HG03354 (cell line): ENCODE measurements around the gene SLC38A10.

ENCODE experiments used
- ATAC-seq: cut with Tn5 transposase; IDR thresholded peaks from one replicate; pipeline ENCODE4 v1.9.1; 2021; ENCODE audit warnings: mild to moderate bottlenecking; ENCODE audit not compliant: unreplicated experiment, poor library complexity, severe bottlenecking

Gene SLC38A10

DNA sequence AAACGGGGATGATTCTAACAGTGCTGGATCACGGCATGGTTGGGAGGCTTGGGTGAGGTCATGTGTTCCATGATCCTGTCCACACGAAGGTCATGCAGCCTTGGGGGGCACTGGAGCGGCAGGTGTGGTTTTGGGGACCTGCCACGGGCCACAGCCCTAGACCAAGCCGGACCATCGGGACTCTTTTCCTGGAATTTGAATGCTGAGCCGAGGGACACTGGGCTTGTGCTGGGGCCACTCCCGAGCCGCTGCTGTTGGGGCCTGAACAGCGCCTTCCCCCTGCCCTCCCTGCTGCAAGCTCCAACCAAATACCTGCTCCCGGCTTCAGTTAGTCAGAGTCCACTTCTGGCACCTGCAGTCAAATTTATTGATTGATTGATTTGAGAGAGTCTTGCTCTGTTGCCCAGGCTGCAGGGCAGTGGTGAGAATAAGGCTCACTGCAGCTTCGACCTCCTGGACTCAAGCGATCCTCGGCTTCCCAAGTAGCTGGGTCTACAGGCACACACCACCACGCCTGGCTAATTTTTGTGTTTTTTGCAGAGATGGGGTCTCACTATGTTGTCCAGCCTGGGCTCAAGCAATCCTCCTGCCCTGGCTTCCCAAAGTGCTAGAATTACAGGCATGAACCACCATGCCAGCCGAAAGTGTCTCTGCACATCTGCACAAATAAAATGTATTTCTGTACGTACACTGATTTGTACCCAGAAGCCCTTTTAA, 37.2 kb upstream of the SLC38A10 start:
- ATAC-seq = no peak

DNA sequence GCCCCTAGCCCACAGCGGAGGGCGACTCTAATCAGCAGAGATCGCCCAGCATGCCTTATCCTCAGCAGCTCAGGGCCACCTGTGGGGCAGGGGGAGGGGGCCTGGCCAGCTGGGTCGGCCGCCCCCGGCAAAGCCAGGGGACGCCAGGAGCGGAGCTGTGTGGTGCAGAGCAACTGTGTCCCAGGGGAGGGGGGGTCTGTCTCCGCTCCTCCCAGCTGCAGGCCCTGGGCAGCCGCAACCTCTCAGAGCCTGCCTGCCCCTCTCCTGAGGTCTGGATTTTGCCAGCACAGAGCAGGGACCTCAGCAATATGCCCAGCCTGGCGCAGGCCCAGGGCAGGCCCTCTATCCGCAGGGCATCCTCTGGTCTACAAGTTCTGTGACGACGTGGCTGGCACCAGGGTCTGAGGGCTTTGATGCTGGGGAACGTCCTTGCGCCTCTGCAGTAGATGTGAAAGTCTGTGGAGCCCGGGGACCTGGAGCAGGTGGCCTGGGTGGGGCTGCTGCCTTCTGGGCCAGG, 36.5 kb upstream of the SLC38A10 start:
- ATAC-seq = no peak

DNA sequence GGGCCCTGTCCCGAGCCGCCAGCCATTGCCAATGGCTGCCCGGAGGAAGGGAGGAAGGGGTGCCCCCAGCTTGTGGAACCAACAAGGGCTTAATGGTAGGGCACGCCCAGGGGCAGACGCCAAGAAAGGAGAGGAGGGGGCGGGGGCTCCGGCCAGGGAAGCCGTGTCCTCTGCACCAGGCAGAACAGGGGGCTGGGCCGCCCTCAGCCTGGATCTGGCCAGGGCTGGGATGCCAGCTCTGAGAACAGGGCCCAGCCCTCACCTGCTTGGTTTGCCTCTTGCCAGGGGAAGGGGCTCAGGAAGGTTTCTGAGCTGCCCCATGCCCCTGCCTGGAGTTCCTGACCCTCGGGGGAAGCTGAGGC, 35.8 kb upstream of the SLC38A10 start:
- no peak for ATAC-seq

DNA sequence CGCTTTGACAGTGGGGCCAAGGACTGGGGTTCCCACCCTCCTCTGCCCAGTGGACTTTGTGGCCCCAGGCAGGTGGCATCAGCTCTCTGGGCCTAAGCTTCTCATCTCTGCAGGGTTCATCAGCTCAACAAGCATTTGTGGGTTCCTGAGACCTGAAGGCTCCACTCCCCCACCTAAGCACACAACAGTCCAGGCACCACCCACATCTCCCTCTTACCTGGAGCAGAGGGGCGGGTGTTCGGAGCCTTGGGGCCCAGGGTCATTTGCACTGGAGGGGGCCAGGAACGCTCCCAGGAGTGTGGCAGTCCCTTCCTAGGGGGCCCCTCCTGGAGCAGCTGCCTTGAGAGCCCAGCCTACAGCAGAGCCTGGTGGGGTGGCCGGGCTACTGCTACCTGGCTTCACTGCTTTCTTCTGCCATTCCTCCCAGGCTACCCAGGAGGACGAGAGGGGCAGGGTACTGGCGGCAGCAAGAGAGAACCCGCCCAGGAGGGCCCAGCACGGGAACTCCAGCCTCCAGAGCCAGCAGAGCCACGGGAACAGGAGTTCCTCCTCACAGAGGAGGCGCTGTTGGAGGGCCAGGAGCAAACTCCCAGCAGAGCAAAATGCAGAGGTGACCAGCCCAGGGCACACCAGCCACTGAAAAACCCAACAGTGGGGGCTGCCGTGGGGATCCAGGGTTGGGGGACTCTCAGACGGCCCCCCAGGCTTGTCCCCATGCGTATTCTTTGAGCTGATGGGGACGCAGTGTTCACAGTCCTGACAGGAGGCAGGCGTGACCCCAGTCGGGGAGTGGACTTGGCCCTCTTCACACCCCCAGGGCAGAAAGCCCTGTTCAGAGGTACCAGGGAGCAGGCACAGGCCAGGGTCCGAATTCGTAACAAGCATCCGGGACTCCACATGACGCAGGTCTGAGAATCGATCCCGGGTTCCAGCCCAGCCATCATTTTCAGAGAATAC, 35.1 kb upstream of the SLC38A10 start:
- ATAC-seq = no peak

DNA sequence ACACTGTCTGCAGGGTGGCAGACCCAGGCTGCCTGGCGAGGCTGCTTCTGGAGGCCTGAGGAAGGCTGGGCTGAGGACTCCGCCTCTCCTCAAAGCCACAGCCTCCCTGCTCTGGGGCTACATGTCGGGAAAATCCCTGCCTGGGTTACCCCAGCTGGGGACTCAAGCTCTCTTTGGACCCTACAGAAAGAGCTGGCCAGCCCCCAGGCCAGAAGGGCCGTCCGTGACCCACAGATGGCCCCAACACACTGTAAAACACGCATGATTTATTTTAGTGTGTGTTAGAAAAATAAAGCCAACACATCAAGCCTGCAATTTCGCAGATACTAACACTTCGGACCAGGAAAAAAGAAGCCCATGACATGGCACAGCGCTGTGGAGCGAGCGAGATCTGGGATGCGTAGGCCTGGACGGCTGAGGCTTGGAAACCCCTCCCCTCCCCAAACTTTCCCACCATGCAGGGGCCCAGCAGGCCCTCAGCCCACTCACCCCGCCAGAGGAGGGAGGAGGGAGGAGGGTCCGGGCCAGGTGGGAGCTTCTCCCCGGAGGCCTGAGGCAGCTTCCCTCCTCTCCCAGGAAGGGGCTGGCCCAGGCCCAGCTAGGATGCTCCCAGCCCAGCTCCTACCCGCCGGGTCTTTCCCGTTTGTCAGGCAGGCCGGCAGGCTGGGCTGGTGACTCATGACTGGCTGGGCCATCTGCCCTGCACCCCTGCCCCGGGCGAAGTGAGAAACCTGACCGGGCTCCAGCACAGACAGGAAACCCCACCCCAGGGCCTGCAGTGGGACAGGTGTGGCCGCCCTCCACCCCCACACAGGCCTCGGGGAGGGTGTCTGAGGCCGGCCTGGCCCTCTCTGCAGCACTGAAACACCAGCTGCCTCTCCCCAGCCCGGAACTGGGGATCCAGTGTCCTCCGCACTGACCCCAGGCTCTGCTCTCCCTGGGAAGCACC, 34.1 kb upstream of the SLC38A10 start:
- ATAC-seq = no peak

DNA sequence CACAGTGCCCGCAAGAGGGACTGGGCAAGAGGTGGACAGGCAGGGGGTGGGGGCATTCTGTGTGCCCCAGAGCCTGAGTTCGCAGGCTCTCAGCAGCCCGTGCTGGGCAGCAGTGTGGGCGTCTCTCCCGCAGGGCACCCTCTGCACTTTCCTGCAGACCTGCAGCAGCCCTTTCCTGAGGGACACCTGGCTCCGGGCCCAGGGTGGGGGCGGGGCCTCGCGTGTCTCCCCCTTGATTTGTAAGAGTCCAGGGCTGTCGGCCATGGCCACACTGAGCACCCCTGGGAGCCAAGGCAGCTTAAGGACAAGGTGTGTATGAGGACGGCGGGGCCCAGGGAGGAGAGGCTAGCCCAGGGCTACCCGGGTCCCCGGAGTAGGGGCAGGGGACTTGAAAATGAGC, 33.4 kb upstream of the SLC38A10 start:
- ATAC-seq = no peak

DNA sequence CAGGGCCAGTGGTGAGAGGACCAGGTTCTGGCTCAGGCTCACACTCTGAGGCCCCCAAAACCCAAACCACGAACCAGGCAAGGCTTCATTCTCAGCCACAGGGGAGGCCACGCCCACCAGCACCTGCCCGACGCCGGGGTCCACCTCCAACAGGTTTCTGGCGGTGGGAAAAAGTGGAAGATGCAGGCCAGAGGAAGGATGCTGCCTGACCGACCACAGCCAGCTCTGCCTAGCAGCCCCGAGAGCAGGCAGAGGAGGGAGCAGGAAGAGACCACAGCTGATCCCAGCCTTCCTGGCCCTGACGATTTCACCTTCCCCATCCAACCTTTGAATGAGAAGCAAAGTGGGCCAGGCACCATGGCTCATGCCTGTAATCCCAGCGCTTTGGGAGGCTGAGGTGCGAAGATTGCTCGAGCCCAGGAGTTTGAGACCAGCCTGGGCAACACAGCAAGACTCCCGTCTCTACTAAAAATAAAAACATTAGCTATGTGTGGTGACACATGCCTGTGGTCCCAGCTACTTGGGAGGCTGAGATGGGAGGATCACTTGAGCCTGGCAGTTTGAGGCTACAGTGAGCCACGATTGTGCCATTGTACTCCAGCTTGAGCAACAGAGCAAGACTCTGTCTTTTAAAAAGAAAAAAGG, 30.7 kb upstream of the SLC38A10 start:
- ATAC-seq = no peak

DNA sequence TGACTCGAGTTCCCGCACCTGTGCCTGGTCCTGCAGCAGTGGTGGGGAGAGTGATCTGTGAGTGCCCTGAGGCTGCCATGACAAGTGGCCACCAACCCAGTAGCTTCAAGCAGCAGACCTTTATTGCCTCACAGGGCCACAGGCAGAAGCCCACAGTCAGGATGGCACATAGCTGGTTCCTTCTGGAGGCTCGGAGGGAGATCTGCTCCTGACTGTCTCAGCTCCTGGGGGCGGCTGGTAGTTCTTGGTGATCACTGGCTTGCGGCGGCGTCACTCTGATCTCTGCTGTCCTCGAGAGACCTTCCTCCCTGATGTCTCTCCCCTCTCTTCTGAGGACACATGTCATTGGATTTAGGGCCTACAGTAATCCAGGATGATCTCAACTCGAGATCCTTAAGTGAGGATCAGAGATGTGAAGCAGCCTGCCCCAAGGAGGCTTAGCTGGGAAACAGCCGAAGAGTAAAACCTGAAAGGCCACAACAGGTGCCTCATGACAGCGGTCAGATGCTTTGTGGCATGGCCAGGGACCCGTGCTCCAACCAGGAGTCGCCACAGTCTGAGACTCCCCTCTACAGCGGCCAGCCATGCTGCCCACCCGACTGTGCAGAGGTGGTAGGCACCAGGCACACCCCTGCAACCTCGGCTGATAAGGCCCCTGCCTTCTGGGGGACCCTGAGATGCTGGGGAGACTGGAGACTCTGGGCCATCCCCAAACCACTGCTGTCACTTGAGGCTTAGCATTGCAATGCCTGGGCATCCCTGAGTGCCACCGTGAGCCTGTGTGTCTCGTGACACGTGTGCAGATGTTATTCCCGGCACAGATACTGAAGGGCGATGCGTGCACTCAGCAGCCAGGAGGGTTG, 30.0 kb upstream of the SLC38A10 start:
- ATAC-seq = no peak

DNA sequence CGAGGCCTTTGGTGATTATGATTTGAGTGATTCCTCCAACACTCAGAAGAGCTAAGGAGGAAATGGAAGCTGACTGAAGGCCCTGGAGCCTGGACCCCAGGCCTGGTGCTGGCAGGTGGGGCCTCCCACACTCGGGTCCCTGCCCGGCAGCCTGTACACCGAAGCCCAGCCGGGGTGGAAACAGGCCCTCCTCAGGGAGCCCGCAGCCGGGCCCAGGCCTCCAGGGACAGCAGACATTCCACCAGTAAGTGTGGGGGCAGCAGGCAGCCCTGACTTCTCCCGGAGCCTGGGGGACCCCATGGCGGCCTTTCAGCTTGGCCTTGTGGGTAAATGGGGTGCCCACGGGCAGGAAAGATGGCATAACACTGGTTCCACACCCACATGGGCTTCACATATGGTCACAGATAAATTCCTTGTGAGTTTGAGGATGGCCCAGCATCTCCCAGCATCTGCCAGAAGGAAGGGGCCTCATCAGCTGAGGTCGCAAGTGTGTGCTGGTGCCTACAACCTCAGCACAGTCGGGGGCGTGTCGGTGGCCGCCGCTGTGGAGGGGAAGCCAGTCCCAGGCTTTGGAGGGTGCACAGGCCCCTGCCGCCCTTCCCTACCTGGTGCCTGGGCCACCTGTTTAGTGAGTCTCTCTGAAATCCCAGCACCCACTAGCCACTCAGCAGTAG, 29.2 kb upstream of the SLC38A10 start:
- no peak for ATAC-seq

DNA sequence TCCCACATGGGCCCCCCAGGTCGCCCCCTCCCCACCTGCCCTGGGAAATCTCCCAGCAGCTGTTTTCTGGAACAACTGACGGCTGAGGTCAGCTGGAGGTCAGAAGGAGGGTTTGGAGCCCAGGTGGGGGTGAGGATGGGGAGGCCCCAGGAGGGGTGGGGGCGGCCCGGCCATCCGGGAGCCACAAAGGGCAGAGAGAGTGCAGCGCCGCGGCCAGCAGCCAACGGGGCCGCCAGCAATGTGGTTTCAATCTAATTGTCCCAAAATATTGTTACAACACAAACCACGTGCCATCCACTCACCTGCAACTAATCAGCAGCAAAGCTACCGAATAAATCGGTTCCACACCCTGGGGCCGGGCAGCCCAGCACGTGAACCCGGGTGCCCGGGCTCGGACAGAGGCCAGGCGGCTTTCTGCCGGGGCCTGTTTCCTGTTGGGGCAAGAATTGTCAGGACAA, 28.3 kb upstream of the SLC38A10 start:
- no peak for ATAC-seq

DNA sequence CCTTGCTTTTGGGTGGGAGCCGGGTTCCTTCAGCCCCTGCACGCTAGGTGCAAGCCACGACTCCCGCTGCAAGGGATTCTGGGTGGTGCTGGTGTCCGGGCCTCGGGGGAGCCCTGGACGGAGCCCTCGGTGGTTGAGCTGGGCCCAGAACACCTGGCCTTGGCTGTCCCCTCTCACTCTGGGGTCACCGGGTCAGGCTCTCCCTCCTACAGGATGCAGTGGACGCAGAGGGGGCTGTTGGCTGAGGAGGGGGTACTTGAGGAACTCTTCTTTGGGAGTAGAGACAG, 27.9 kb upstream of the SLC38A10 start:
- no peak for ATAC-seq

DNA sequence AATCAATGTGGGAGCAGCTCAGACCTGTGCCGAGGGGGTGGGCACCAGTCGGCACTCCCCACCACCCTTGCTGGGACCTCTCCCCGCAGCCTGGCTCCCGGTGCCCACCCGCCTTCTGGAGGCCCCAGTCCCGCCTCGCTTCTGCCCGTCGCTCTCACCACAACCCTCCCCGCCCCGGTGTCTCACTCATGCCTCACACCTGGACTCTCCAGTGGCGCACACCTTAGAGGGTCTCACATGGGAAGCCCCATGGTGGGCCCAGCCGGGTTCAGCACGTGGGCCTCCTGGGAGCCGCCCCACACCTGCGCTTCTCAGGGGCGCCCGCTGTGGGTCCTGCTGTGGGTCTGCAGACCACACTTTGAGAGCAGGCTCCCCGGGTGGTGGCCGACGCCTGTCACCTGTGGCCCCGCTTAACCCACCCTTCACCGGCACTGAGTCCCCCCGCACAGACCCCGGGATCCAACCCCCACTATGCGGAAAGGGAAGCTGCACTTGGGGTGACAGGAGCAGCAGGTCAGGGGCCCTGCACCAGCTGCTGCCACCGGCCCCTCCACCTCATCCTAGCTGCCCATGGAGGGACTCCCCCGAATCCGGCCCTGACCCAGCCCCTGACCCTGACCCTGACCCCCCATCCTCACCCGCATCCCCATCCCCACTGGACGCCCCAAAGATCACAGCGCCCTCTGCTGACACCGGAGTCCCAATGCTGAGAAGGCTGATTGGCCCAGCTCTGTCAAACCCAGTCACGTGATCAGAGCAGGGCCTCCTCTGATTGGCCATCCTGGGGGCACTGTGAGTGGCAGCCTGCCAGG, 27.4 kb upstream of the SLC38A10 start:
- no peak for ATAC-seq

DNA sequence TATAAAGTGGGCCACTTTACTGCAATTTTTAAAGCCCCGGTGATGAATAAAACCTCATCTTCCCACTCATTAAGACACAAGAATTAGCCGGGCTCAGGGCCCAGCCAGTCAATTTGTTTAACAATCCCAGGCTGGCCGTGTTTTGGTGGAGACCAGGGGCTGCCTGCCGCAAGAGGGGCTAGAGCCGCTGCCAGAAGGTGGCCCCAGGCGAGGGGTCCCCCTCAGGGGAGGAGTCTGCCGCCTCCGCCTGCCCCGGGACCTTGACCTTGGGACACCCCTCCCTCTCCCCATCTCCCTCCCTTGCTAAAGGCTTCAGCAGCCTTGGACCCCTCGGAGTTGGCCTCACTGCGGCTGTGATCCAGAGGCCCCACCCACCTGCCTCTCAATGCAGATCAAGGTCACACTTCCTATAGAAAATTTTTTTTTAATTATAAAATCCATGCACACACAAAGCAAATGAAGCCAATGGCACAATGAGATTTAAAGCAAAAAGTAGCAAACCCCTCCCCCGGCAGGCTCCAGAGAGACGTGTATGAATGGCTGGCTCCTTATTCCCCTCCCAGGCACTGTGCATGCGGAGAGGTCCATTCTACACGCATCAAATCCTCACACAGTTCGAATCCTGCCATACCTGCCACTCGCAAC, 23.0 kb upstream of the SLC38A10 start:
- no peak for ATAC-seq

DNA sequence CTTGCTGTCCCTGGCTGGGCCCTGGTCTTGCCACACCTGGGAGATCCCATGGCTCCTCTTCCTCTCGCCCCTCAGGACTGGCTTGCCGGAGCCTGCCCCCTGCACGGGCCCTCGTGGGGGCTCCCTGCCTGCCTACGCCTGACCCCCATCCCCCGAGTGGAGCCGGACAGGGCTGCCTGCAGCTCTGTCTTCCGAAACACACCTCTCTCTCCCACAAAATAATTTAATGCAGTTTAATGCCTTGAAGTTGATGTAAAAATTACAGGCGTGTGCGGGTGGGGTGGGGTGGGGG, 22.4 kb upstream of the SLC38A10 start:
- no peak for ATAC-seq

DNA sequence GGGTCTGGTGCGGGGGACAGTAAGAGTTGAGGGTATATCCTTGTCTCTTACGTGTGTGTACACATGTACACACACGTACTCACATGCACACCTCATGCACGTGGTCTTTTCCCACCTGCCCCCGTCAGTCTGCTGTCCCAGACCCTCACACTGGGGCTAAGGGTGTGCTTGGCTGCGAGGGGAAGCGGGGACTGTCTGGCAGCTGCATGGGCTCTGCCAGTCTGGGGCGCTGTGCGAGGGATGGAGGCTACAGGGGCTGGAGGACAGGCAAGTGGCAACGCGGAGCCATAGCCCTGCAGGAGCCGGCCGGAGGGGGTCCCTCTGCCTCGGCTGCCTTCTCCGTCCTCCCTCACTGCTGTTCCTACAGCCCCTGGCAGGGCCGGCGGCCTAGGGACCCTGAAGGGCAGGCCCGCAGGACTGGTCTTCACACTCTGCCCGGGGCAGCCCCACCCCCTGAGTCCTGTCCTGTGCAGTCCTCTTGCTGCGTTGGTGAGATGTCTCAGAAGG, 20.8 kb upstream of the SLC38A10 start:
- ATAC-seq = no peak

DNA sequence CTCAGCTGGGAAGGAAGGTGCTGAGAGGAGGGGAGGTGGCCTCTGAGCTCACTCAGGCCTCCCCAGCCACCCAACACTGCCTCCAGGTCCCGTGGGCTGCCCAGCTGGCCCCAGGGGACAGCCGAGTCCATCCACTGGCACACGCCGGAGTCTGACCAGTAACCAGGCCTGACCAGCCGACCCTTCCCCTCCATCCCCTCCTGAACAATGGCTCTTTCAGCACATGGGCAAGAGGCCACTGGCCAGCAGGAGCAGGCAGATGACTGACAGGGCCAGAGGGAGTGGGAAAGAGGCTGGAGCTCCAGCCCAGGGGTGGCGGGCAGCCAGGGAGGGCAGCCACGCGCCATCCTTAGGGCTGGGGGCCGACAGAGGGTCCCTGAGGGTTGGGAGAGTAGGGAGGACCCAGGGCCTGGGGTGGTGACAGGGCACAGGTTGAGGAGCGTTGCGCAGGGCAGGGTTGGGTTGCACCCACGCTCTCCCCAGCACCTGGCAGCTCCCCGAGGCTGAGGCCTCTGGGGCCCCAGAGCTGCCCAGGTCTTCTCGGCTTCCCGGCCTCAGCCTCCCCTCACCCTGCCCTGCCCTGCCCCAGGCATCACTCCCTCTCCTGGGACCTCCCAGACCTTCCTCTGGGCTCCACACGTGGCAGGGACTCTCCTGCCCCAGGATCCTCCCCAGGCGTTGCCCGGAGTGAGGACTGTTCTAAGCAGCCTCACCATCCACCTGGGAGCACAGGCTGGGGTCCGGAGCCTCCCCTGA, 20.2 kb upstream of the SLC38A10 start:
- ATAC-seq = no peak
